HepG2 (cell line): ENCODE data around the gene METTL26. TPM values are rescaled to one million over a fixed set of nuclear protein-coding genes. Genes with fewer than 3 reads are reported as not detected.

Source experiments
- AGO1 ChIP-seq: fragments of 200-400 bp; formaldehyde crosslinking; IDR thresholded peaks from 2 replicates; pipeline ENCODE4 v1.6.1; 2017; ENCODE audit warnings: mild to moderate bottlenecking, low read depth, low read length, moderate library complexity; ENCODE audit not compliant: poor library complexity, severe bottlenecking
- ARID4A ChIP-seq: sonication (generic); formaldehyde crosslinking; IDR thresholded peaks from 2 replicates; pipeline ENCODE4 v1.5.0; 2020; ENCODE audit warnings: mild to moderate bottlenecking, missing genetic modification reagents, borderline replicate concordance
- ASH2L ChIP-seq: fragments of 300-600, 200-600 bp; sonication (generic); IDR thresholded peaks from 2 replicates; pipeline ENCODE4 v1.7.0; 2017; ENCODE audit warnings: low read depth, mild to moderate bottlenecking, moderate library complexity, mixed read lengths, low read length; ENCODE audit not compliant: insufficient read length
- DRAP1 ChIP-seq: IDR thresholded peaks from 2 replicates; pipeline ENCODE4 v1.6.1; 2016; ENCODE audit warnings: missing genetic modification reagents, missing compliant biosample characterization
- PCBP1 ChIP-seq: fragments of 200-400 bp; formaldehyde crosslinking; IDR thresholded peaks from 2 replicates; pipeline ENCODE4 v1.6.1; 2017; ENCODE audit warnings: mild to moderate bottlenecking, low read depth, low read length, borderline replicate concordance
- PHF8 ChIP-seq: sonication (generic); formaldehyde crosslinking; IDR thresholded peaks from 2 replicates; pipeline ENCODE4 v1.5.0; 2020; ENCODE audit warnings: missing genetic modification reagents
- PITX1 ChIP-seq: sonication (generic); formaldehyde crosslinking; IDR thresholded peaks from 2 replicates; pipeline ENCODE4 v1.5.1; 2020; ENCODE audit warnings: mild to moderate bottlenecking, missing genetic modification reagents
- PRDM15 ChIP-seq: sonication (generic); formaldehyde crosslinking; IDR thresholded peaks from 2 replicates; pipeline ENCODE4 v1.4.0; 2020; ENCODE audit warnings: missing genetic modification reagents
- SAP130 ChIP-seq: IDR thresholded peaks from 2 replicates; pipeline ENCODE4 v1.6.1; 2016; ENCODE audit warnings: low read depth
- STAT5B ChIP-seq: sonication (generic); formaldehyde crosslinking; IDR thresholded peaks from 2 replicates; pipeline ENCODE4 v1.4.0; 2020; ENCODE audit warnings: missing genetic modification reagents
- TAF1 ChIP-seq: sonication (generic); formaldehyde crosslinking; IDR thresholded peaks from 2 replicates; pipeline ENCODE4 v1.4.0; 2020; ENCODE audit warnings: missing genetic modification reagents
- TBX2 ChIP-seq: sonication (generic); formaldehyde crosslinking; IDR thresholded peaks from 2 replicates; pipeline ENCODE4 v1.5.0; 2020; ENCODE audit warnings: missing genetic modification reagents, mild to moderate bottlenecking, borderline replicate concordance
- TIGD3 ChIP-seq: sonication (generic); formaldehyde crosslinking; IDR thresholded peaks from 2 replicates; pipeline ENCODE4 v1.5.1; 2020; ENCODE audit warnings: mild to moderate bottlenecking, missing genetic modification reagents, borderline replicate concordance
- ZNF724P ChIP-seq: sonication (generic); formaldehyde crosslinking; IDR thresholded peaks from 2 replicates; pipeline ENCODE4 v1.8.0; 2022; ENCODE audit warnings: missing genetic modification reagents, borderline replicate concordance
- ZNF790 ChIP-seq: sonication (generic); formaldehyde crosslinking; IDR thresholded peaks from 2 replicates; pipeline ENCODE4 v1.8.0; 2022; ENCODE audit warnings: missing genetic modification reagents, mild to moderate bottlenecking, borderline replicate concordance
- polyA plus RNA-seq, 8 experiments: library from polyadenylated mRNA; depleted of rRNA in 3 of 8; stranded (reverse) in 7 of 8; unstranded in 1 of 8; fragments of >200 nt; fragmentation: Illumina TruSeq in 4 of 8; extraction: Trizol in 4 of 8; gene quantifications; 2 replicates each; pipeline versions ENCODE4 v1.2.1 to v1.2.3, GENCODE V29; 2011 to 2016; ENCODE audit warnings: low read depth in 4 of 8, missing spikeins in 1 of 8, mixed read lengths in 1 of 8; ENCODE audit not compliant: insufficient read depth in 1 of 8
- total RNA-seq, 5 experiments: library from RNA; depleted of rRNA; stranded (reverse); fragments of >200 nt; fragmentation: Illumina TruSeq; extraction: Trizol; gene quantifications; 2 replicates each; pipeline ENCODE4 v1.2.3, GENCODE V29; 2016; ENCODE audit warnings: low read depth in 1 of 5
- TF ChIP-seq, protein P1 (sequence below): sonication (generic); formaldehyde crosslinking; IDR thresholded peaks from 2 replicates; pipeline ENCODE4 v1.4.0; 2020; ENCODE audit warnings: missing genetic modification reagents

METTL26 gene
- total and polyA plus RNA-seq, 2 of the 13 experiments (the other 11 are each of a cell fraction or from before 2014, with no cell fraction given): 65.5 to 70.1 TPM

GRCh38 chr16:629185-629832, 6.8 kb downstream of the METTL26 start (continued):
- TF ChIP-seq, protein P1, sequence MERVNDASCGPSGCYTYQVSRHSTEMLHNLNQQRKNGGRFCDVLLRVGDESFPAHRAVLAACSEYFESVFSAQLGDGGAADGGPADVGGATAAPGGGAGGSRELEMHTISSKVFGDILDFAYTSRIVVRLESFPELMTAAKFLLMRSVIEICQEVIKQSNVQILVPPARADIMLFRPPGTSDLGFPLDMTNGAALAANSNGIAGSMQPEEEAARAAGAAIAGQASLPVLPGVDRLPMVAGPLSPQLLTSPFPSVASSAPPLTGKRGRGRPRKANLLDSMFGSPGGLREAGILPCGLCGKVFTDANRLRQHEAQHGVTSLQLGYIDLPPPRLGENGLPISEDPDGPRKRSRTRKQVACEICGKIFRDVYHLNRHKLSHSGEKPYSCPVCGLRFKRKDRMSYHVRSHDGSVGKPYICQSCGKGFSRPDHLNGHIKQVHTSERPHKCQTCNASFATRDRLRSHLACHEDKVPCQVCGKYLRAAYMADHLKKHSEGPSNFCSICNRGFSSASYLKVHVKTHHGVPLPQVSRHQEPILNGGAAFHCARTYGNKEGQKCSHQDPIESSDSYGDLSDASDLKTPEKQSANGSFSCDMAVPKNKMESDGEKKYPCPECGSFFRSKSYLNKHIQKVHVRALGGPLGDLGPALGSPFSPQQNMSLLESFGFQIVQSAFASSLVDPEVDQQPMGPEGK (CRISPR knock-in tag): 0 out of 2 replicates have a peak, but pooled peaks have one; percentile 8
- TF ChIP-seq PCBP1 (no peak), TIGD3 (CRISPR knock-in tag) (peak; percentile 54; the same call in 1 of the 2 replicates), PITX1 (peak; percentile 42; the same call in 1 of the 2 replicates), ASH2L (peak; percentile 2), ARID4A (CRISPR knock-in tag) (peak; percentile 22; the same call in 1 of the 2 replicates), DRAP1 (CRISPR knock-in tag) (0 out of 2 replicates have a peak, but pooled peaks have one; percentile 18), TAF1 (CRISPR knock-in tag) (peak; percentile 35), ZNF724P (0 out of 2 replicates have a peak, but pooled peaks have one; percentile 22), AGO1 (peak; percentile 21), SAP130 (CRISPR knock-in tag) (peak; percentile 61; the same call in 1 of the 2 replicates), ZNF790 (CRISPR knock-in tag) (no peak), PRDM15 (peak; percentile 67; the same call in 1 of the 2 replicates), PHF8 (CRISPR knock-in tag) (peak; percentile 18; the same call in 1 of the 2 replicates), STAT5B (CRISPR knock-in tag) (0 out of 2 replicates have a peak, but pooled peaks have one; percentile 28), TBX2 (CRISPR knock-in tag) (0 out of 2 replicates have a peak, but pooled peaks have one; percentile 35)
